Epithelial cell of proximal tubule (primary cell): ENCODE measurements around the gene LCE6A. TPM values are rescaled to one million over a fixed set of nuclear protein-coding genes. Genes with fewer than 3 reads are reported as not detected.

Experiments used
- total RNA-seq: library from RNA; depleted of rRNA; stranded (reverse); fragments of >200 nt; gene quantifications from 2 replicates; pipeline ENCODE4 v1.2.3, GENCODE V29; 2015

Gene LCE6A
- total RNA-seq, 1 donor from 2014 or later = not detected

Other genes starting within 250 kb of the LCE6A start
- not detected in 2 replicates for gene LCE3C, start 242.6 kb upstream of the LCE6A start, total RNA-seq
- gene LCE3B, start 229.0 kb upstream of the LCE6A start, total RNA-seq = not detected in 2 replicates
- not detected in 2 replicates for gene LCE3A, start 219.8 kb upstream of the LCE6A start, total RNA-seq
- gene LCE2D, start 179.5 kb upstream of the LCE6A start, total RNA-seq = not detected in 2 replicates
- not detected in 2 replicates for gene LCE2C, start 167.6 kb upstream of the LCE6A start, total RNA-seq
- gene LCE2B, start 156.7 kb upstream of the LCE6A start, total RNA-seq = not detected in 2 replicates
- not detected in 2 replicates for gene LCE2A, start 144.5 kb upstream of the LCE6A start, total RNA-seq
- not detected in 2 replicates for gene LCE4A, start 134.7 kb upstream of the LCE6A start, total RNA-seq
- gene KPRP, start 84.8 kb upstream of the LCE6A start, total RNA-seq = not detected in 2 replicates
- gene LCE1F, start 67.7 kb upstream of the LCE6A start, total RNA-seq = not detected in 2 replicates
- not detected in 2 replicates for gene LCE1E, start 56.6 kb upstream of the LCE6A start, total RNA-seq
- not detected in 2 replicates for gene LCE1D, start 46.1 kb upstream of the LCE6A start, total RNA-seq
- gene LCE1C, start 36.2 kb upstream of the LCE6A start, total RNA-seq = not detected in 2 replicates
- gene LCE1B, start 30.9 kb upstream of the LCE6A start, total RNA-seq = not detected in 2 replicates
- gene LCE1A, start 15.4 kb upstream of the LCE6A start, total RNA-seq = not detected in 2 replicates
- gene LCE7A, start 17.1 kb downstream of the LCE6A start, total RNA-seq = not detected in 2 replicates
- gene SMCP, start 35.5 kb downstream of the LCE6A start, total RNA-seq = not detected in 2 replicates
- 0.35 and 2.1 TPM in 2 replicates for gene IVL, start 65.7 kb downstream of the LCE6A start, total RNA-seq
- gene SPRR5, start 104.3 kb downstream of the LCE6A start, total RNA-seq = not detected in 2 replicates
- gene SPRR4, start 127.8 kb downstream of the LCE6A start, total RNA-seq = not detected in 2 replicates
- not detected in 2 replicates for gene SPRR1A, start 141.2 kb downstream of the LCE6A start, total RNA-seq
- gene SPRR3, start 158.9 kb downstream of the LCE6A start, total RNA-seq = not detected in 2 replicates
- 0.75 TPM in 1 of 2 replicates, not detected in the other for gene SPRR1B, start 188.3 kb downstream of the LCE6A start, total RNA-seq
- gene SPRR2D, start 198.3 kb downstream of the LCE6A start, total RNA-seq = not detected in 2 replicates
- gene SPRR2A, start 214.7 kb downstream of the LCE6A start, total RNA-seq = 0.92 and 1.8 TPM in 2 replicates
- gene SPRR2B, start 228.8 kb downstream of the LCE6A start, total RNA-seq = not detected in 2 replicates